Transverse colon (tissue), 4 donors: ENCODE data around the gene GLIS1. TPM values are rescaled to one million over a fixed set of nuclear protein-coding genes. Genes with fewer than 3 reads are reported as not detected.

Source experiments
- DNase-seq: peaks from one replicate; pipeline ENCODE4 v3.0.0-alpha.2; 2019
- H3K27ac ChIP-seq, 4 donors: fragments of 200-600 bp; sonication (generic); 2 replicates each; pipeline ENCODE4 v1.5.1; 2016 to 2018; ENCODE audit warnings: inconsistent platforms in 4 of 4
- H3K27me3 ChIP-seq: fragments of 200-600 bp; sonication (generic); 2 replicates; pipeline ENCODE4 v1.5.1; 2017; ENCODE audit warnings: inconsistent platforms
- H3K36me3 ChIP-seq, 4 donors: fragments of 200-600 bp; sonication (generic); 2 replicates each; pipeline ENCODE4 v1.5.1; 2017 to 2019; ENCODE audit warnings: inconsistent platforms in 4 of 4
- H3K4me1 ChIP-seq, 4 donors: fragments of 200-600 bp; sonication (generic); 2 replicates each; pipeline ENCODE4 v1.5.1; 2017 to 2020; ENCODE audit warnings: inconsistent platforms in 4 of 4
- H3K4me3 ChIP-seq, 4 donors: fragments of 200-600 bp; sonication (generic); 1 replicate in 1 of 4; 2 replicates in 3 of 4; pipeline versions ENCODE4 v1.5.1 to v1.6.1; 2017 to 2019; ENCODE audit warnings: inconsistent platforms in 4 of 4
- H3K9me3 ChIP-seq, 2 donors: fragments of 200-600 bp; sonication (generic); 2 replicates each; pipeline ENCODE4 v1.5.1; 2017 to 2019; ENCODE audit warnings: inconsistent platforms in 2 of 2
- EP300 ChIP-seq: sonication (generic); formaldehyde crosslinking; IDR thresholded peaks from one replicate; pipeline ENCODE4 v1.6.1; 2017; ENCODE audit warnings: antibody characterized with exemption, low read depth
- POLR2A ChIP-seq: fragments of 450-650 bp; IDR thresholded peaks from one replicate; pipeline ENCODE4 v1.6.1; 2016; ENCODE audit warnings: antibody characterized with exemption, mild to moderate bottlenecking, moderate library complexity
- POLR2AphosphoS5 ChIP-seq, 3 donors: sonication (generic); formaldehyde crosslinking; IDR thresholded peaks; one replicate each; pipeline ENCODE4 v1.6.1; 2016; ENCODE audit warnings: antibody characterized with exemption in 3 of 3
- WGBS, 2 donors: methylation state at CpG; one replicate each; pipeline ENCODE4 v1.1.5; 2018; ENCODE audit warnings: low coverage in 1 of 2; 5-methylcytosine and 5-hydroxymethylcytosine counted together
- in situ Hi-C, 4 donors: fragments of 200-750 bp; cut with MboI; loops; one replicate each; pipeline versions ENCODE4 v1.15.0 to v1.15.1; 2017; ENCODE audit warnings: low sequenced_read_pairs in 3 of 4, low pct_ligation_motif_present in 1 of 4, low pct_unique_long_range_greater_than_20kb in 1 of 4
- intact Hi-C: fragments of 100-400 bp; cut with DNase I; formaldehyde crosslinking; loops from one replicate; pipeline ENCODE4 v1.15.1; 2023; ENCODE audit warnings: low total_unique reads
- total RNA-seq, 4 donors: library from RNA; depleted of rRNA; stranded (reverse); fragments of >200 nt; gene quantifications; one replicate each; pipeline ENCODE4 v1.1.0, GENCODE V29; 2016
- TF ChIP-seq, protein P1 (sequence below), 5 experiments: fragments of 200-600 bp in 3 of 5; fragments of 450-650 bp in 2 of 5; sonication (generic) in 3 of 5; IDR thresholded peaks; 1 replicate in 2 of 5; 2 replicates in 3 of 5; pipeline ENCODE4 v1.5.1; 2016 to 2017; ENCODE audit warnings: antibody characterized with exemption in 5 of 5, inconsistent platforms in 3 of 5, mild to moderate bottlenecking in 2 of 5, moderate library complexity in 1 of 5

GLIS1 gene
- total RNA-seq, 4 donors from 2014 or later: 0.16 to 0.75 (median 0.27) TPM; not detected in 1

DNA sequence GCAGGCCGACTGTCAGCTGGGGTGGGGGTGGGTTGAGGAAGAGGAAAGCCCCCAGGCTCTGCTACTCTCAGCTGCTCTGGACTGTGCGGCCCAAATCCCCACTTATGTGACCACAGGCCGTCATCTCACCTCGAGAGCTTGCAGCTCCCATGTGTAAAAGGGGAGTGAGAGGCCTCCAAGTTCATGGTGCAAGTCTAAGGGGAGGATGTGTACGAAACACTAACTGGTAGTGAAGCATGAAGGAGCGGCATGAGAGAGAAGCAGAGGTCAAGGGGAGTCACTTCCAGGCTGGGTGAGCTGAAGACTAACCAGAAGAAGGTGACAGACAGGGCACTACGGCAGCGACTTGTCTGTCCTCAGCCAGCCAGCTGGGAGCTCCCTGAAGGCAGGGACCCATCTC, 43.8 kb downstream of the GLIS1 start:
- TF ChIP-seq, protein P1, sequence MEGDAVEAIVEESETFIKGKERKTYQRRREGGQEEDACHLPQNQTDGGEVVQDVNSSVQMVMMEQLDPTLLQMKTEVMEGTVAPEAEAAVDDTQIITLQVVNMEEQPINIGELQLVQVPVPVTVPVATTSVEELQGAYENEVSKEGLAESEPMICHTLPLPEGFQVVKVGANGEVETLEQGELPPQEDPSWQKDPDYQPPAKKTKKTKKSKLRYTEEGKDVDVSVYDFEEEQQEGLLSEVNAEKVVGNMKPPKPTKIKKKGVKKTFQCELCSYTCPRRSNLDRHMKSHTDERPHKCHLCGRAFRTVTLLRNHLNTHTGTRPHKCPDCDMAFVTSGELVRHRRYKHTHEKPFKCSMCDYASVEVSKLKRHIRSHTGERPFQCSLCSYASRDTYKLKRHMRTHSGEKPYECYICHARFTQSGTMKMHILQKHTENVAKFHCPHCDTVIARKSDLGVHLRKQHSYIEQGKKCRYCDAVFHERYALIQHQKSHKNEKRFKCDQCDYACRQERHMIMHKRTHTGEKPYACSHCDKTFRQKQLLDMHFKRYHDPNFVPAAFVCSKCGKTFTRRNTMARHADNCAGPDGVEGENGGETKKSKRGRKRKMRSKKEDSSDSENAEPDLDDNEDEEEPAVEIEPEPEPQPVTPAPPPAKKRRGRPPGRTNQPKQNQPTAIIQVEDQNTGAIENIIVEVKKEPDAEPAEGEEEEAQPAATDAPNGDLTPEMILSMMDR (IDR thresholded peaks at IDR 0.05): no peak
- TF ChIP-seq POLR2AphosphoS5 (IDR thresholded peaks at IDR 0.05) (no peak), POLR2A (no peak), EP300 (no peak)
- no peak overlapping the region for H3K4me3 ChIP-seq
- in situ Hi-C loops: no loop called here
- H3K36me3 ChIP-seq: no peaks in the 10 kb centered on the region
- H3K27me3 ChIP-seq: no peaks in the 10 kb centered on the region
- 81% methylated on average over 8 of the region's 8 CpGs; no CpG with 5 or more reads in 1 of the 2 donors for WGBS, 2 donors
- no peak overlapping the region for H3K27ac ChIP-seq
- no peak for DNase-seq
- H3K4me1 ChIP-seq: peaks cover 0 to 13% (median 3%) of the 10 kb centered on the region in 4 donors
- intact Hi-C loops: no loop called here
- H3K9me3 ChIP-seq: no peaks in the 10 kb centered on the region

DNA sequence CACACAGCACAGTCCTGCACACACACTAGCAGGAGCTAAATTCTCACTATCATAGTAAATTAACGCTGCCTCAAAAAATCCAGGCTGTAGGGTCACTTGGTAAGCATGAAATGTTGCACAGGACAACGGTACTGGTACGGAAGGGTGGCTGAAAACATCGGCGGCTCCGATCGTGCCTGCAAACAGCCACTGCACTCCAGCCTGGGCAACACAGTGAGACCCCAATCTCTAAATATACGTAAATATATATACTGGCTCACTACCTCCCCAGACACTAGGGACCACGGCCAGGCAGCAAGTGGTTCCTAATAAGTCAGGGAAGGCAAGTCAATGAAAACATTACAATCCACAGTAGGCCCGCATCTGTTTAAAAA, 44.3 kb downstream of the GLIS1 start:
- Histone ChIP-seq H3K4me3 (no peak overlapping the region), H3K27me3 (no peaks in the 10 kb centered on the region), H3K9me3 (no peaks in the 10 kb centered on the region), H3K4me1 (peaks cover 0 to 13% (median 3%) of the 10 kb centered on the region in 4 donors), H3K27ac (no peak overlapping the region), H3K36me3 (no peaks in the 10 kb centered on the region)
- DNase-seq: no peak
- 80 to 95% methylated on average over 6 to 10 of the region's 10 CpGs for whole genome bisulfite sequencing, 2 donors
- in situ Hi-C loops (no loop called here), intact Hi-C loops (no loop called here)
- TF ChIP-seq EP300: no peak
- no peak for TF ChIP-seq POLR2A
- TF ChIP-seq, protein P1 (IDR thresholded peaks at IDR 0.05): no peak
- no peak for TF ChIP-seq POLR2AphosphoS5 (IDR thresholded peaks at IDR 0.05)

DNA sequence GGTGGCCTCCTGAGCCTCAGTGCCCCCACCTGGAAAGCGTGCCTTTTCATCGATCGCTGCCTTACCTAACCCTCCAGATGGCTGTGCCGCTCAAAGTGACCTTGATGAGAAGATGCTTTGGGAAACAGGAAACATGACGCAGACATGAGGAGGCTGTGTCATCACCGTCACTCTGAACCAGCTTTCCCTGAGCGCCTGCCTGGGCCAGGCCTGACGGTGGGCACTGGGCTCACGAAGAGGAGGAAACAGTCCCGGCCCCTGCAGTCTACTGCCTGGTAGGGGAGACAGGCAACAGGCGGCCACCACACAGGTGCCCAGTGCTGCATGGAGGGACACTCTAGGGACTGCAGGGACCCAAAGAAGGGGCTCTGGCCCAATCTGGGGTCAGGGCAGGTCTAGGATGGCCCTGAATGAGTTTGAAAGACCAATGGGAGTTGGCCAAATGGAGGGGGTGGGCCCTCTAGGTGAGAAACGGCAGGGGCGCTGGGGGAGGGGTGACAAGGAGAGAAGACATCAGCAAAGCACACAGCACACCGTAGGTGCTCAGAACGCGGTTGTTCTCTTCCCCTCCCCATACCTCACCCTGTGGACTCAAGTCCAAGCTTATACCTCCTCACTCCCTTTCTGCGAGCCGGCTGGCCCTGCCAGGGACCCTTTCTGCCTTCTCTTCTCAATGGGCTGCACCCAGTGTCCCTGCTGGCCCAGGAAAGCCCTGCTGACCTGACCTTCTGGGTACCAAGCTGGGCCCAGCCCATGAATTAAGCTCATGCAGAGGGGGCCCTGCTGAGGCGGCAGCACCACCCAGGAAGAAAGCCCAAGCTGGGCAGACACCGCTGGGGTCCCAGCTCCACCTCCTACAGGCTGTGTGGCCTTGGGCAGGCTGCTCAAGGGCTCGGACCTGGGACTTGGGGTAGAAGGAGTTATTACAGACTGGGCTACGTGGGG, 44.9 kb downstream of the GLIS1 start:
- no peak for DNase-seq
- Histone ChIP-seq H3K4me3 (no peak overlapping the region), H3K36me3 (no peaks in the 10 kb centered on the region), H3K27ac (no peak overlapping the region), H3K27me3 (no peaks in the 10 kb centered on the region), H3K9me3 (no peaks in the 10 kb centered on the region), H3K4me1 (peaks cover 0 to 13% (median 3%) of the 10 kb centered on the region in 4 donors)
- in situ Hi-C loops (no loop called here), intact Hi-C loops (no loop called here)
- 76 to 87% methylated on average over 5 to 22 of the region's 22 CpGs for WGBS, 2 donors
- TF ChIP-seq POLR2AphosphoS5 (IDR thresholded peaks at IDR 0.05) (no peak), EP300 (no peak), POLR2A (no peak)
- TF ChIP-seq, protein P1 (IDR thresholded peaks at IDR 0.05): no peak

DNA sequence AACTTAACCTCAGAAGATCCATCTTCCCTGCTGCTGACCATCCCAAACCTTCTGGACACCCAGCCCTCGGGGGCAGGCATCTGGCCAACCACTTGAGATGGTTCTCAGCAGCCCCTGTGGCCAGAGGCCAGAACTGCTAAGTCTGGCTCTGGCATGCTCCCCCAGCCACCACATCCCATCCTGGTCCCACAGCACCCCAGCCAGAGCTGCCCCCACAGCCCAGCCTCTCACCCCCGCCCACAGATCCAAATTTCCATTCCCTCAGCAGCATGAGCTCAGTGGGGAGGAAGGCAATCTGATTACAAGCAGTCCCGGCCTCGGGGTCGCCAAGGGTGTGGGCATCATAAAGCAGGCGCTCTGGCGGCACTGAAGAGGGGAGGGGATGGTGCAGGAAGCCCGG, 45.6 kb downstream of the GLIS1 start:
- WGBS, 2 donors: 65% methylated on average over 8 of the region's 8 CpGs; no CpG with 5 or more reads in 1 of the 2 donors
- intact Hi-C loops (no loop called here), in situ Hi-C loops (no loop called here)
- Histone ChIP-seq H3K27ac (no peak overlapping the region), H3K9me3 (no peaks in the 10 kb centered on the region), H3K36me3 (no peaks in the 10 kb centered on the region), H3K27me3 (peaks cover 6% of the 10 kb centered on the region), H3K4me3 (no peak overlapping the region), H3K4me1 (peaks cover 0 to 10% (median 3%) of the 10 kb centered on the region in 4 donors)
- TF ChIP-seq, protein P1 (IDR thresholded peaks at IDR 0.05): no peak
- TF ChIP-seq EP300 (no peak), POLR2A (no peak), POLR2AphosphoS5 (IDR thresholded peaks at IDR 0.05) (no peak)
- no peak for DNase-seq
